HCT116 (cell line): Measurements from ENCODE around the gene PRCD. TPM values are rescaled to one million over a fixed set of nuclear protein-coding genes. Genes with fewer than 3 reads are reported as not detected.

Source experiments
- ATAC-seq: fragments of 200-7000 bp; cut with Tn5 transposase; 2 replicates; pipeline ENCODE4 v1.9.1; 2020; ENCODE audit warnings: mild to moderate bottlenecking, moderate library complexity
- BruUV-seq: library from RNA; stranded (reverse); fragments of 400-500 nt; replicated peaks from 2 replicates; lab custom pipeline; 2021; lab: Mats Ljungman, UMichigan
- CTCF ChIA-PET: fragments of 300-600 bp; sonication (Branson Sonifier 250); formaldehyde crosslinking; loops from one replicate; lab custom pipeline; 2021; ENCODE audit warnings: antibody characterized with exemption; lab: Charles Lee
- POLR2A ChIA-PET: fragments of 300-600, 350-600 bp; sonication (Branson Sonifier 250); formaldehyde crosslinking; loops from one replicate; lab custom pipeline; 2021; ENCODE audit warnings: antibody characterized with exemption; lab: Charles Lee
- RAD21 ChIA-PET, 2 experiments: fragments of 300-600 bp; sonication (Branson Sonifier 250); formaldehyde crosslinking; loops; one replicate each; lab custom pipeline; 2023; ENCODE audit warnings: low total read pairs in 2 of 2; ENCODE audit not compliant: uncharacterized antibody in 2 of 2, unreplicated experiment in 2 of 2, low non-redundant PET in 1 of 2; lab: Charles Lee
- DNase-seq: peaks from one replicate; pipeline ENCODE4 v3.0.0-alpha.2; 2010; ENCODE audit warnings: low read depth, low spot score
- H2AFZ ChIP-seq: fragments of 200-600 bp; shearing (Covaris generic), sonication (generic); 2 replicates; pipeline ENCODE4 v1.6.1; 2017; ENCODE audit warnings: low read depth, mixed run types, mixed read lengths, antibody characterized with exemption, low read length; ENCODE audit not compliant: poor library complexity, severe bottlenecking
- H3K27ac ChIP-seq: 2 replicates; pipeline ENCODE4 v1.5.1; 2012; ENCODE audit warnings: low read depth, low read length
- H3K27me3 ChIP-seq: fragments of 200-600 bp; sonication (generic); 2 replicates; pipeline ENCODE4 v1.6.1; 2016; ENCODE audit warnings: mixed run types, low read length, mixed read lengths; ENCODE audit not compliant: insufficient read depth
- H3K36me3 ChIP-seq, 2 experiments: fragments of 200-500 bp in 1 of 2; fragments of 200-600 bp in 1 of 2; sonication (Bioruptor generic) in 1 of 2; sonication (generic) in 1 of 2; 2 replicates each; pipeline versions ENCODE4 v1.5.1 to v1.6.1; 2014 to 2016; ENCODE audit warnings: low read length in 2 of 2, inconsistent platforms in 1 of 2, mixed read lengths in 1 of 2, mixed run types in 1 of 2; ENCODE audit not compliant: insufficient read depth in 2 of 2, control insufficient read depth in 1 of 2
- H3K4me1 ChIP-seq, 2 experiments: fragments of 200-600 bp in 1 of 2; sonication (generic) in 1 of 2; 2 replicates each; pipeline versions ENCODE4 v1.5.1 to v1.6.1; 2012 to 2017; ENCODE audit warnings: low read length in 2 of 2, inconsistent platforms in 1 of 2, mild to moderate bottlenecking in 1 of 2, mixed read lengths in 1 of 2, mixed run types in 1 of 2, moderate library complexity in 1 of 2; ENCODE audit not compliant: insufficient read depth in 2 of 2, control insufficient read depth in 1 of 2
- H3K4me2 ChIP-seq: fragments of 200-600 bp; sonication (generic); 2 replicates; pipeline ENCODE4 v1.6.1; 2017; ENCODE audit warnings: mixed run types, low read length, mixed read lengths
- H3K4me3 ChIP-seq, 2 experiments: fragments of 200-600 bp in 1 of 2; sonication (generic) in 1 of 2; replicated peaks in 1 of 2; 2 replicates each; pipeline ENCODE4 v1.5.1; 2011 to 2016; ENCODE audit warnings: low read length in 2 of 2, control low read depth in 1 of 2, low read depth in 1 of 2, mild to moderate bottlenecking in 1 of 2, mixed read lengths in 1 of 2, mixed run types in 1 of 2
- H3K79me2 ChIP-seq: fragments of 200-600 bp; sonication (generic); 2 replicates; pipeline ENCODE4 v1.6.1; 2017; ENCODE audit warnings: mild to moderate bottlenecking, mixed run types, low read length, moderate library complexity, mixed read lengths; ENCODE audit not compliant: insufficient read depth
- H3K9ac ChIP-seq: fragments of 200-600 bp; sonication (generic); 2 replicates; pipeline ENCODE4 v1.6.1; 2016; ENCODE audit warnings: low read length, mixed read lengths
- H3K9me2 ChIP-seq: fragments of 200-600 bp; sonication (generic), shearing (Covaris generic); 2 replicates; pipeline ENCODE4 v1.6.1; 2017; ENCODE audit warnings: mixed run types, mild to moderate bottlenecking, moderate library complexity; ENCODE audit not compliant: insufficient read depth
- H3K9me3 ChIP-seq, 2 experiments: fragments of 200-500 bp in 1 of 2; fragments of 200-600 bp in 1 of 2; sonication (Bioruptor generic) in 1 of 2; sonication (generic) in 1 of 2; 2 replicates each; pipeline ENCODE4 v1.6.1; 2014 to 2017; ENCODE audit warnings: low read length in 2 of 2, mixed read lengths in 2 of 2, inconsistent platforms in 1 of 2, low read depth in 1 of 2, mild to moderate bottlenecking in 1 of 2, mixed run types in 1 of 2, moderate library complexity in 1 of 2; ENCODE audit not compliant: control insufficient read depth in 1 of 2, insufficient read depth in 1 of 2
- H4K20me1 ChIP-seq: fragments of 200-600 bp; sonication (generic), shearing (Covaris generic); 2 replicates; pipeline ENCODE4 v1.6.1; 2017; ENCODE audit warnings: mixed run types, mild to moderate bottlenecking, moderate library complexity; ENCODE audit not compliant: insufficient read depth
- CEBPB ChIP-seq: IDR thresholded peaks from 2 replicates; pipeline ENCODE4 v1.6.1; 2012; ENCODE audit warnings: low read depth
- EGR1 ChIP-seq: IDR thresholded peaks from 2 replicates; pipeline ENCODE4 v1.6.1; 2012; ENCODE audit warnings: low read depth
- ELF1 ChIP-seq: IDR thresholded peaks from 2 replicates; pipeline ENCODE4 v1.6.1; 2012; ENCODE audit warnings: low read depth, borderline replicate concordance
- EZH2 ChIP-seq: fragments of 200-600 bp; sonication (generic); IDR thresholded peaks from 2 replicates; pipeline ENCODE4 v1.6.1; 2017; ENCODE audit warnings: antibody characterized with exemption, mixed run types
- EZH2phosphoT487 ChIP-seq: fragments of 200-600 bp; IDR thresholded peaks from 2 replicates; pipeline ENCODE4 v1.6.1; 2018; ENCODE audit warnings: antibody characterized with exemption, borderline replicate concordance
- JUND ChIP-seq: IDR thresholded peaks from 2 replicates; pipeline ENCODE4 v1.6.1; 2012
- POLR2AphosphoS5 ChIP-seq: IDR thresholded peaks from 2 replicates; pipeline ENCODE4 v1.6.1; 2011; ENCODE audit warnings: mild to moderate bottlenecking, low read depth, low read length, moderate library complexity
- RAD21 ChIP-seq: IDR thresholded peaks from 2 replicates; pipeline ENCODE4 v1.6.1; 2012; ENCODE audit warnings: low read depth, mild to moderate bottlenecking
- SIN3A ChIP-seq: IDR thresholded peaks from 2 replicates; pipeline ENCODE4 v1.6.1; 2012; ENCODE audit warnings: low read depth
- TCF7L2 ChIP-seq: IDR thresholded peaks from 2 replicates; pipeline ENCODE4 v1.7.0; 2011; ENCODE audit warnings: borderline replicate concordance, inconsistent platforms; ENCODE audit not compliant: insufficient read depth, insufficient read length; ENCODE audit errors: extremely low read depth
- ZFX ChIP-seq: fragments of 450-650 bp; IDR thresholded peaks from 2 replicates; pipeline ENCODE4 v1.6.1; 2017
- ZNF274 ChIP-seq: fragments of 200-500 bp; sonication (Bioruptor generic); IDR thresholded peaks from 2 replicates; pipeline ENCODE4 v1.6.1; 2014; ENCODE audit warnings: mild to moderate bottlenecking, low read depth, low read length, inconsistent platforms
- intact Hi-C: fragments of 100-400 bp; cut with micrococcal nuclease; formaldehyde crosslinking; loops from 2 replicates; pipeline ENCODE4 v1.10.0; 2022
- total RNA-seq: library from RNA; stranded (reverse); gene quantifications from one replicate; pipeline ENCODE4 v1.2.1, GENCODE V29; 2021; ENCODE audit not compliant: unreplicated experiment
- TF ChIP-seq, protein P1 (sequence below): IDR thresholded peaks from 2 replicates; pipeline ENCODE4 v1.6.1; 2012
- TF ChIP-seq, protein P2 (sequence below): IDR thresholded peaks from 2 replicates; pipeline ENCODE4 v1.6.1; 2011; ENCODE audit warnings: mild to moderate bottlenecking, low read length, moderate library complexity; ENCODE audit not compliant: insufficient replicate concordance; ENCODE audit errors: extremely low read depth
- TF ChIP-seq, protein P3 (sequence below): IDR thresholded peaks from 2 replicates; pipeline ENCODE4 v1.6.1; 2012

PRCD gene
- total RNA-seq, 1 experiment from 2014 or later: not detected

DNA sequence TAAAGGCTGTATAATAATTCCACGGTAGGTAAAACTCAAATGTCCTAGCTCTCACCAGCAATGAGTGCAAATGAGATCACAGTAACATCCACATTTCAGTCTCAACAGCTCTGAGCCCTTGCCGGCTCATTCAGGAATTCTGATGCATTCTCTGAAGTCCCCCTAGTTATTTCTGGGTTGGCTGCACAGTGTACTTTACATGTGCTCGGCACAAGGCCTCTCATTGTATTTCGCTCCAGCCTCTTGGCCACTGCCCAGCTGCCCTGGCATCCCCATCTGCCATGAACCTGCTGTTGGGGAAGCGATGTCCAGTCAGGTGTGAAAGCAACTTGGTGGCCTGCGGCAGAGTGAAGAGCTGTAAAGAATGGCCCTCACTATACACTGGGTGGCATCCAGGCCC is 14.3 kb downstream of the PRCD start (continued):
- TF ChIP-seq TCF7L2 (no peak), EGR1 (no peak), JUND (no peak), EZH2phosphoT487 (no peak)
- TF ChIP-seq, protein P1, sequence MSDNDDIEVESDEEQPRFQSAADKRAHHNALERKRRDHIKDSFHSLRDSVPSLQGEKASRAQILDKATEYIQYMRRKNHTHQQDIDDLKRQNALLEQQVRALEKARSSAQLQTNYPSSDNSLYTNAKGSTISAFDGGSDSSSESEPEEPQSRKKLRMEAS: no peak
- TF ChIP-seq, protein P2, sequence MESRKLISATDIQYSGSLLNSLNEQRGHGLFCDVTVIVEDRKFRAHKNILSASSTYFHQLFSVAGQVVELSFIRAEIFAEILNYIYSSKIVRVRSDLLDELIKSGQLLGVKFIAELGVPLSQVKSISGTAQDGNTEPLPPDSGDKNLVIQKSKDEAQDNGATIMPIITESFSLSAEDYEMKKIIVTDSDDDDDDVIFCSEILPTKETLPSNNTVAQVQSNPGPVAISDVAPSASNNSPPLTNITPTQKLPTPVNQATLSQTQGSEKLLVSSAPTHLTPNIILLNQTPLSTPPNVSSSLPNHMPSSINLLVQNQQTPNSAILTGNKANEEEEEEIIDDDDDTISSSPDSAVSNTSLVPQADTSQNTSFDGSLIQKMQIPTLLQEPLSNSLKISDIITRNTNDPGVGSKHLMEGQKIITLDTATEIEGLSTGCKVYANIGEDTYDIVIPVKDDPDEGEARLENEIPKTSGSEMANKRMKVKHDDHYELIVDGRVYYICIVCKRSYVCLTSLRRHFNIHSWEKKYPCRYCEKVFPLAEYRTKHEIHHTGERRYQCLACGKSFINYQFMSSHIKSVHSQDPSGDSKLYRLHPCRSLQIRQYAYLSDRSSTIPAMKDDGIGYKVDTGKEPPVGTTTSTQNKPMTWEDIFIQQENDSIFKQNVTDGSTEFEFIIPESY: no peak
- TF ChIP-seq, all 23 proteins: peak for 0

DNA sequence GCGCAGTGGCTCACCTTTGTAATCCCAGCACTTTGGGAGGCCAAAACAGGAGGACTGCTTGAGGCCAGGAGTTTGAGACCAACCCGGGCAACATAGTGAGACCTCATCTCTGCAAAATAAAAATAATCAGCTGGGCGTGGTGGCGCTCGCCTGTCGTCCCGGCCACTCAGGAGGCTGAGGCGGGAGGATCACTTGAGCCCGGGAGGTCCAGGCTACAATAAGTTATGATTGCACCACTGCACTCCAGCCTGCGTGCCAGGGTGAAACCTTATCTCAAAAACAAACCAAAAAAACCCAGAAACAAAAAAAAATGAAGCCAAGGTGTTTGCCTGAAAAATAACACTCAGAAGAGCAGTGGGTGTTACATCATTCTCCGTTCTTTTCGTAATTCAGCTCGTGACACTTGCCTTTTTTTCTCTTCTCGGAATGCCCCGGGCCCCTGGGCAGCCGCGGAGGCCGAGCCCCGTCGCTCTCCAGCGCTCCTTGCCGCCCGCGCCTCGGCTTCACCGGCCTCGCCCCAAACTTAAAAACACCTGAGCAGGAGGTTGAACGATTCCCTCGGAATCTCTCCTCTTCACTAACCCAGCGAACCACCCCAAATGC is 17.0 kb downstream of the PRCD start:
- H3K4me2 ChIP-seq: peak overlapping the region; percentile 87
- DNase-seq (no peak), ATAC-seq (peak; percentile 38)
- ChIA-PET RAD21 (interaction anchor here in 1 of 2 experiments (1.9 to 2.1 kb wide), 2 partner anchors 67 to 125 kb away, joined by 5 to 8 read pairs; no protein-coding TSS in a partner anchor), POLR2A (interaction anchor here (0.7 to 4.0 kb wide), 22 partner anchors 10 to 128 kb away, joined by 3 to 26 read pairs (median 4); partner anchors contain the start of gene PRCD), CTCF (interaction anchor here (0.6 to 3.9 kb wide), 18 partner anchors 8 to 125 kb away, joined by 3 to 31 read pairs (median 6); partner anchors contain the start of genes PRCD and ST6GALNAC2)
- H3K4me1 ChIP-seq: peaks cover 12 to 39% of the 10 kb centered on the region in 2 experiments; a peak in 3 of 4 replicates
- peaks cover 13 to 38% of the 10 kb centered on the region in 2 experiments for H3K36me3 ChIP-seq
- peak overlapping the region; percentile 87 for H3K27ac ChIP-seq
- TF ChIP-seq EZH2: no peak
- no peak for TF ChIP-seq JUND
- TF ChIP-seq, protein P1: peak; percentile 22; the same call in 1 of the 2 replicates
- TF ChIP-seq ZFX: no peak
- TF ChIP-seq, protein P3, sequence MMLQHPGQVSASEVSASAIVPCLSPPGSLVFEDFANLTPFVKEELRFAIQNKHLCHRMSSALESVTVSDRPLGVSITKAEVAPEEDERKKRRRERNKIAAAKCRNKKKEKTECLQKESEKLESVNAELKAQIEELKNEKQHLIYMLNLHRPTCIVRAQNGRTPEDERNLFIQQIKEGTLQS: no peak
- no peak for TF ChIP-seq ELF1
- no peak for TF ChIP-seq EGR1
- peak; percentile 47; the same call in 1 of the 2 replicates for TF ChIP-seq CEBPB
- TF ChIP-seq TCF7L2: no peak
- TF ChIP-seq SIN3A: peak; percentile 49; the same call in 1 of the 2 replicates
- no peak for TF ChIP-seq RAD21
- TF ChIP-seq POLR2AphosphoS5: 0 out of 2 replicates have a peak, but pooled peaks have one; percentile 4
- TF ChIP-seq ZNF274: no peak
- peak overlapping the region; percentile 99 for H3K9ac ChIP-seq
- intact Hi-C loops: no loop called here
- TSS peak; percentile 75 for BruUV-seq
- peak overlapping the region; percentile 94 to 96 for H3K4me3 ChIP-seq
- H3K9me3 ChIP-seq: no peaks in the 10 kb centered on the region
- H3K9me2 ChIP-seq: no peaks in the 10 kb centered on the region
- peaks cover 21% of the 10 kb centered on the region; the same call in 1 of the 2 replicates for H4K20me1 ChIP-seq
- H3K79me2 ChIP-seq: peaks cover 44% of the 10 kb centered on the region
- H3K27me3 ChIP-seq: no peaks in the 10 kb centered on the region
- H2AFZ ChIP-seq: peak overlapping the region; percentile 41
